GM15510 (cell line): ENCODE measurements around the gene RHD.
A peak's percentile ranks its signal among the peaks of the same experiment; 100 is the strongest.

ENCODE experiments used
- POLR2A ChIP-seq: IDR thresholded peaks from 3 replicates; pipeline ENCODE4 v1.6.1; 2011; ENCODE audit warnings: borderline replicate concordance; ENCODE audit not compliant: insufficient read length; ENCODE audit errors: extremely low read depth

The RHD gene

GRCh38 chr1:25247829-25248754 lies 24.2 kb upstream of the RHD start:
- TF ChIP-seq POLR2A = no peak

- no peak for TF ChIP-seq POLR2A
These were observed 18.4 kb upstream of the RHD start for GRCh38 chr1:25253911-25254310.

- TF ChIP-seq POLR2A = no peak
These were observed 16.4 kb upstream of the RHD start for GRCh38 chr1:25255706-25256577.

GRCh38 chr1:25256578-25256965 lies 15.7 kb upstream of the RHD start:
- no peak for TF ChIP-seq POLR2A

- TF ChIP-seq POLR2A = no peak
These were observed 15.1 kb upstream of the RHD start for GRCh38 chr1:25257196-25257595.

- peak; percentile 19 for TF ChIP-seq POLR2A
These were observed 4.8 kb upstream of the RHD start for GRCh38 chr1:25267288-25268142.

- peak; percentile 34 for TF ChIP-seq POLR2A
These were observed 65.3 kb downstream of the RHD start for GRCh38 chr1:25337483-25338187.

- peak; percentile 59 for TF ChIP-seq POLR2A
These were observed 66.1 kb downstream of the RHD start, which contains the start of gene TMEM50A for GRCh38 chr1:25338188-25338981. TSS of gene TMEM50A (plus strand) at chr1:25338334. CDS start at chr1:25340487, 2,153 bp downstream.

GRCh38 chr1:25338986-25339385 lies 66.7 kb downstream of the RHD start:
- no peak for TF ChIP-seq POLR2A

- TF ChIP-seq POLR2A = no peak
These were observed 69.4 kb downstream of the RHD start for GRCh38 chr1:25341746-25342145.

- no peak for TF ChIP-seq POLR2A
These were observed 70.5 kb downstream of the RHD start for GRCh38 chr1:25342846-25343245.

- no peak for TF ChIP-seq POLR2A
These were observed 71.6 kb downstream of the RHD start for GRCh38 chr1:25343872-25344271.

GRCh38 chr1:25347556-25347955 lies 75.2 kb downstream of the RHD start:
- no peak for TF ChIP-seq POLR2A

GRCh38 chr1:25349606-25350005 lies 77.3 kb downstream of the RHD start:
- TF ChIP-seq POLR2A = no peak

- TF ChIP-seq POLR2A = no peak
These were observed 83.6 kb downstream of the RHD start for GRCh38 chr1:25355841-25356395.
